Measurements from ENCODE around the gene MAP4K3.

The MAP4K3 gene

DNA sequence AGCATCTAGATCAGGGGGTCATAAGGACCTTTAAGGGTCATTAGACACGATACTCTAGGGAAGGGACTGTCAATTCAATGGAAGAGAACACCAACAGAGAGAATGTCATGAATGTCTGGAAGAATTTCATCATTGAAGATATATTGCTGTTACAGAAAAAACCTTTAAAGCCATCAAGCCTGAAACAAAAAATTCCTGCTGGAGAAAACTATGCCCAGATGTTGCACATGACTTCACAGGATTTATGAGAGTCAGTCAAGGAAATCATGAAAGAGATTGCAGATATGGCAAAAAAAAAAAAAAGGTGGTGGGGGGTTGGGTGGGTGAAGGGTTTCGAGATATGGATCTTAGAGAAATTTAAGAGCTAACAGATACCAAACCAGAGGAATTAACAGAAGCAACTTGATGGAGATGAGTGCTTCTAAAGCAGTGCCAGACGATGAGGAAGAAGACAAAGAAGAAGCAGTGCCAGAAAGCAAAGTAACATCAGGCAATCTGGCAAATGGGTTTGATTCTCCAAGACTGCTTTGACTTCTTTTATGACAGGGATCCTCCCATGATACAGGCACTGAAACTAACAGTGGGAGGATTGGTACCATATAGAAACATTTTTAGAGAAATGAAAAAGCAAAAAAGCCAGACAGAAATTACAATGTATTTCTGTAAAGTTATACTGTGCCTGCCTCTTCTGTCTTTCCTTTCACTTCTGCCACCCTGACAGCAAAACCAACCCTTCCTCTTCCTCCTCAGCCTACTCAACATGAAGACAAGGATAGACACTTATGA, 28.5 kb downstream of the MAP4K3 start:
- Histone ChIP-seq H3K4me3 (ENCODE audit: extremely low read depth, insufficient read depth, low read length, poor library complexity, severe bottlenecking) (no peak overlapping the region), H3K4me1 (ENCODE audit: control insufficient read depth, insufficient read depth, low read length, poor library complexity, severe bottlenecking) (peaks cover 66% of the 10 kb centered on the region), H3K27ac (ENCODE audit: low read depth, low read length, severe bottlenecking) (peak overlapping the region; percentile 77), H3K9me3 (ENCODE audit: control insufficient read depth, low read length) (no peaks in the 10 kb centered on the region), H3K36me3 (ENCODE audit: control insufficient read depth, insufficient read depth, low read length) (peaks cover 3% of the 10 kb centered on the region)
- 33 to 50% methylated on average over 1 of the region's 3 CpGs for WGBS, 2 experiments (ENCODE audit: insufficient coverage in 2 of 2)

DNA sequence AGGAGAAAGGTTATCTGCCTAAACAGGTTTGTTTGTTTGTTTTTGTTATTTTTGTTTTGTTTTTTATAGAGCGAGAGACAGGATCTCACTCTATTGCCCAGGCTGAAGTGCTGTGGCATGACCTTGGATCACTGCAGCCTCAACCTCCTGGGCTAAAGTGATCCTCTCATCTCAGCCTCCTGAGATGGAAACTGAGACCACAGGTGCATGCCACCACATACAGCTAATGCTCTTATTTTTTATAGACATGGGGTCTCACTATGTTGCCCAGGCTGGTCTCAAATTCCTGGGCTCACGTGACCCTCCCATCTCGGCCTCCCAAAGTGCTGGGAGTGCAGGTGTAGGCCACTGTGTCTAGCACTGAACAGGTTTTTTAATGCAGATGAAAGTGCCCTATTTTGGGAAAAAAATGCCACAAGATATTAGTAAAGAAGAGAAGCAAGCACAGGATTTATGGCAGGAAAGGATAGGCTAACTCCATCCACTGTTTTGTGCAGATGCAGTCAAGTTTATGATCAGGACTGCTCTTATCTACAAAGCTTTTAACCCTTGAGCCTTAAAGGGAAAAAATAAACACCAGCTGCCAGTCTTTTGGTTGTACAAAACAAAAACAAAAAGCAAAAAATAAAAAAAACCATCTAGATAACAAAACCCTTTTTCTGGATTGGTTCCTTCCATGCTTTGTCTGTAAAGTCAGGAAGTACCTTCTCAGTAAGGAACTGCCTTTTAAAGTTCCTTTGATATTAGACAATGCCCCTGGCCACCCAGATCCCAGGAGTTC, 29.4 kb downstream of the MAP4K3 start:
- Histone ChIP-seq H3K4me1 (ENCODE audit: control insufficient read depth, insufficient read depth, low read length, poor library complexity, severe bottlenecking) (peaks cover 58% of the 10 kb centered on the region), H3K36me3 (ENCODE audit: control insufficient read depth, insufficient read depth, low read length) (peaks cover 3% of the 10 kb centered on the region), H3K9me3 (ENCODE audit: control insufficient read depth, low read length) (no peaks in the 10 kb centered on the region), H3K27ac (ENCODE audit: low read depth, low read length, severe bottlenecking) (peak overlapping the region; percentile 77), H3K4me3 (ENCODE audit: extremely low read depth, insufficient read depth, low read length, poor library complexity, severe bottlenecking) (no peak overlapping the region)
- 92 to 96% methylated on average over 3 of the region's 3 CpGs for WGBS, 2 experiments (ENCODE audit: insufficient coverage in 2 of 2)

DNA sequence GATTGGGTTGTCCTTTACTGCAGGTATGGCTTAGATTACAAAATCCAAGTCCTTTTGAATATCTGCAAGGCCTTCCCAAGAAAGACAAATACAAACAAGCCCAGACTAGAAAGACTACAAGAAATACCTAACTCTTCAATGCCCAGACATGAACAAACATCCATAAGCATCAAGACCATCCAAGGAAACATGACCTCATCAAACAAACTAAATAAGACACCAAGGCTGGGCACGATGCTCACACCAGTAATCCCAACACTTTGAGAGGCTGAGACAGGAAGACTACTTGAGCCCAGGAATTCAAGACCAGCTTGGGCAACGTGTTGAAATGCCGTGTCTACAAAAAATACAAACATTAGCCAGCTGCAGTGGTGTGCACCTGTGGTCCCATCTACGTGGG, 31.7 kb downstream of the MAP4K3 start:
- H3K4me1 ChIP-seq (ENCODE audit: control insufficient read depth, insufficient read depth, low read length, poor library complexity, severe bottlenecking): peaks cover 50% of the 10 kb centered on the region
- H3K27ac ChIP-seq (ENCODE audit: low read depth, low read length, severe bottlenecking): no peak overlapping the region
- 90 to 95% methylated on average over 2 to 4 of the region's 4 CpGs for WGBS, 2 experiments (ENCODE audit: insufficient coverage in 2 of 2)
- peaks cover 3% of the 10 kb centered on the region for H3K36me3 ChIP-seq (ENCODE audit: control insufficient read depth, insufficient read depth, low read length)
- no peaks in the 10 kb centered on the region for H3K9me3 ChIP-seq (ENCODE audit: control insufficient read depth, low read length)
- no peak overlapping the region for H3K4me3 ChIP-seq (ENCODE audit: extremely low read depth, insufficient read depth, low read length, poor library complexity, severe bottlenecking)

DNA sequence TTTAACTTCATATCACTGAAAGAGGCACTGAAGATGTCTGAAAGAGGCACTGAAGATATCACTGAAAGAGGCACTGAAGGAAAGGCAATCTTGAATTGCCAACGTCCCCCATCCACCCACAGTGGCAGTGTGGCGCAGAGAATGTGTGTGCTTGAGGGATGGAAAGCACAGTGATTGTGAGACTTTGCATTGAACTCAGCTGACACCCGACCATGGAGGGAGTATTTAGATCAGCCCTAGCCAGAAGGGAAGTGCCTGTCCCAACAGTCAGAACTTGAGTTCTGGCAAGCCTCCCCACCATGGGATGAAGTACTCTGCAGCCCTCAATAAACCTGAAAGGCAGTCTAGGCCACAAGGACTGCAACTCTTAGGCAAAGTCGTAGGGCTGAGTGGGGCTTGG, 33.8 kb downstream of the MAP4K3 start:
- Histone ChIP-seq H3K4me1 (ENCODE audit: control insufficient read depth, insufficient read depth, low read length, poor library complexity, severe bottlenecking) (peaks cover 51% of the 10 kb centered on the region), H3K9me3 (ENCODE audit: control insufficient read depth, low read length) (no peaks in the 10 kb centered on the region), H3K27ac (ENCODE audit: low read depth, low read length, severe bottlenecking) (no peak overlapping the region), H3K4me3 (ENCODE audit: extremely low read depth, insufficient read depth, low read length, poor library complexity, severe bottlenecking) (no peak overlapping the region), H3K36me3 (ENCODE audit: control insufficient read depth, insufficient read depth, low read length) (peaks cover 3% of the 10 kb centered on the region)
- WGBS, 2 experiments (ENCODE audit: insufficient coverage in 2 of 2): 81 to 86% methylated on average over 3 to 4 of the region's 4 CpGs

GRCh38 chr2:39401319-39401718, 35.8 kb downstream of the MAP4K3 start:
- 79 to 96% methylated on average over 2 to 5 of the region's 8 CpGs for WGBS, 2 experiments (ENCODE audit: insufficient coverage in 2 of 2)
- no peak overlapping the region for H3K4me3 ChIP-seq (ENCODE audit: extremely low read depth, insufficient read depth, low read length, poor library complexity, severe bottlenecking)
- peaks cover 3% of the 10 kb centered on the region for H3K36me3 ChIP-seq (ENCODE audit: control insufficient read depth, insufficient read depth, low read length)
- no peak overlapping the region for H3K27ac ChIP-seq (ENCODE audit: low read depth, low read length, severe bottlenecking)
- H3K4me1 ChIP-seq (ENCODE audit: control insufficient read depth, insufficient read depth, low read length, poor library complexity, severe bottlenecking): peaks cover 34% of the 10 kb centered on the region
- H3K9me3 ChIP-seq (ENCODE audit: control insufficient read depth, low read length): no peaks in the 10 kb centered on the region

DNA sequence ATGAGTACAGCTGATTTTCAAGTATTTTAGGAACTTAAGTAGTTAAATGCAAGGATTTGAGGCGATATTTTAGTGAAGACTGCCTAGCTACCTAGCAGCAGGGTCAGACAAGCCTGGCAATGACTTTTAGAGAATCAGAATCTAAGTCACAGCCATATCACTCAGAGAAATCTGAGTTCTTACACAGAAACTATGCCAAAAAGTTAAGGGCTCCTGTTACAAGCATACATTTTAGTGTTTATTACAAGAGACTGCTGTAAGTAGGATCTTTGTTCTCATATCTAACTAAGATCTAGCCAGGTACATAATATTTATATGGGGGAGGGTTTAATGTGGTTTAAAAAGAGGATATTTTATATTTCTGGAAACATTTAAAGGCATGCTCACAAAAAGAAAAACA, 37.5 kb downstream of the MAP4K3 start:
- Histone ChIP-seq H3K9me3 (ENCODE audit: control insufficient read depth, low read length) (no peaks in the 10 kb centered on the region), H3K36me3 (ENCODE audit: control insufficient read depth, insufficient read depth, low read length) (peaks cover 3% of the 10 kb centered on the region), H3K27ac (ENCODE audit: low read depth, low read length, severe bottlenecking) (peak overlapping the region; percentile 70), H3K4me3 (ENCODE audit: extremely low read depth, insufficient read depth, low read length, poor library complexity, severe bottlenecking) (no peak overlapping the region), H3K4me1 (ENCODE audit: control insufficient read depth, insufficient read depth, low read length, poor library complexity, severe bottlenecking) (peaks cover 31% of the 10 kb centered on the region)
- 80% methylated on average over 1 of the region's 1 CpG; no CpG with 5 or more reads in 1 of the 2 experiments for WGBS, 2 experiments (ENCODE audit: insufficient coverage in 2 of 2)

GRCh38 chr2:39395313-39395712, 41.8 kb downstream of the MAP4K3 start:
- peaks cover 4% of the 10 kb centered on the region for H3K36me3 ChIP-seq (ENCODE audit: control insufficient read depth, insufficient read depth, low read length)
- H3K4me1 ChIP-seq (ENCODE audit: control insufficient read depth, insufficient read depth, low read length, poor library complexity, severe bottlenecking): peaks cover 14% of the 10 kb centered on the region
- H3K27ac ChIP-seq (ENCODE audit: low read depth, low read length, severe bottlenecking): no peak overlapping the region
- no peak overlapping the region for H3K4me3 ChIP-seq (ENCODE audit: extremely low read depth, insufficient read depth, low read length, poor library complexity, severe bottlenecking)
- H3K9me3 ChIP-seq (ENCODE audit: control insufficient read depth, low read length): no peaks in the 10 kb centered on the region
- WGBS, 2 experiments (ENCODE audit: insufficient coverage in 2 of 2): 92% methylated on average over 2 of the region's 2 CpGs; no CpG with 5 or more reads in 1 of the 2 experiments

DNA sequence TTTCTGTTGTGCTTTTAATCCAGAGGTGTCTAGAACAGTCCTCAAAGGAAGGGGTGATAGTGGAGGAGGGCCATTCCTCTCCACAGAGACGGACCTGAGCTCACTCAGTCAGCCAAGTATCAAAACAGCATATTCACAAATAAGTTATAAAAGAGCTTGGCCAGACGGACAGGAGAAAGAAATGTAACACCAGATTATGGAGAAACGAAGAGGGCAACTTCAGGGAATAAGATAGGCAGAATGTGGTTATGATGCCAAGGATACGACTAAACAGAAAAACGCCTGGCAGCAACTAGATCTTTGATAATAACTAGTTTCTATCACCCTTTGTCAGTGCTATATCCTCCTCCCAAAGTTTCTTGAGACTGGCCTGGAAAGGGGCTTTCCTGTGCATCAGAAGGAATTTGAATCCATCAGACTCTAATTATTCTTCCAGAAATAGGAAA, 42.5 kb downstream of the MAP4K3 start:
- peaks cover 7% of the 10 kb centered on the region for H3K4me1 ChIP-seq (ENCODE audit: control insufficient read depth, insufficient read depth, low read length, poor library complexity, severe bottlenecking)
- H3K4me3 ChIP-seq (ENCODE audit: extremely low read depth, insufficient read depth, low read length, poor library complexity, severe bottlenecking): no peak overlapping the region
- peaks cover 4% of the 10 kb centered on the region for H3K36me3 ChIP-seq (ENCODE audit: control insufficient read depth, insufficient read depth, low read length)
- no peaks in the 10 kb centered on the region for H3K9me3 ChIP-seq (ENCODE audit: control insufficient read depth, low read length)
- WGBS, 2 experiments (ENCODE audit: insufficient coverage in 2 of 2): 82 to 100% methylated on average over 3 to 4 of the region's 5 CpGs
- H3K27ac ChIP-seq (ENCODE audit: low read depth, low read length, severe bottlenecking): no peak overlapping the region

- no peak overlapping the region for H3K27ac ChIP-seq (ENCODE audit: low read depth, low read length, severe bottlenecking)
- H3K9me3 ChIP-seq (ENCODE audit: control insufficient read depth, low read length): no peaks in the 10 kb centered on the region
- H3K4me3 ChIP-seq (ENCODE audit: extremely low read depth, insufficient read depth, low read length, poor library complexity, severe bottlenecking): no peak overlapping the region
- peaks cover 4% of the 10 kb centered on the region for H3K4me1 ChIP-seq (ENCODE audit: control insufficient read depth, insufficient read depth, low read length, poor library complexity, severe bottlenecking)
- WGBS, 2 experiments (ENCODE audit: insufficient coverage in 2 of 2): 0% methylated on average over 1 of the region's 2 CpGs
- H3K36me3 ChIP-seq (ENCODE audit: control insufficient read depth, insufficient read depth, low read length): peaks cover 4% of the 10 kb centered on the region
Measured at GRCh38 chr2:39392672-39393071, 44.4 kb downstream of the MAP4K3 start.

DNA sequence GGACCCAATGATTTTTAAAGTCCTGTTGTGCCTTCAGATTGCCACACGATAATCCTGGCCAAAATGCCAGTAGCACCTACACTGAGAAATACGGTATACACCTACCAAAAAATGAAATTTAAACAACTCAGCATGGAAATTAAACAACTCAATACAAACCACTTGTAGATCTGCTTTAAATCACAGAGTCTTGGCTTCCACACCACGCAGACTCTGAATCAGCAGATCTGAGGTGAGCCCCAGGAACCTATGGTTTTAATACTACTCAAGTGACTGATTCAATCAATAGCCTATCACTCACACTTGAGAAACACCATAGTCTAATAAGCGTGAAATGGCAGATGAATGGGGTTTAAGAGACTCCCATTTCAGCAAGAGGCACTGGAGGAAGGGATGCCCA, 46.9 kb downstream of the MAP4K3 start:
- 78 to 83% methylated on average over 2 to 3 of the region's 4 CpGs for WGBS, 2 experiments (ENCODE audit: insufficient coverage in 2 of 2)
- no peak overlapping the region for H3K27ac ChIP-seq (ENCODE audit: low read depth, low read length, severe bottlenecking)
- peaks cover 13% of the 10 kb centered on the region for H3K9me3 ChIP-seq (ENCODE audit: control insufficient read depth, low read length)
- H3K4me3 ChIP-seq (ENCODE audit: extremely low read depth, insufficient read depth, low read length, poor library complexity, severe bottlenecking): no peak overlapping the region
- H3K4me1 ChIP-seq (ENCODE audit: control insufficient read depth, insufficient read depth, low read length, poor library complexity, severe bottlenecking): peaks cover 4% of the 10 kb centered on the region
- peaks cover 10% of the 10 kb centered on the region for H3K36me3 ChIP-seq (ENCODE audit: control insufficient read depth, insufficient read depth, low read length)

GRCh38 chr2:39386064-39386463, 51.0 kb downstream of the MAP4K3 start:
- H3K4me3 ChIP-seq (ENCODE audit: extremely low read depth, insufficient read depth, low read length, poor library complexity, severe bottlenecking): no peak overlapping the region
- H3K4me1 ChIP-seq (ENCODE audit: control insufficient read depth, insufficient read depth, low read length, poor library complexity, severe bottlenecking): peaks cover 8% of the 10 kb centered on the region
- peaks cover 12% of the 10 kb centered on the region for H3K36me3 ChIP-seq (ENCODE audit: control insufficient read depth, insufficient read depth, low read length)
- H3K27ac ChIP-seq (ENCODE audit: low read depth, low read length, severe bottlenecking): no peak overlapping the region
- peaks cover 13% of the 10 kb centered on the region for H3K9me3 ChIP-seq (ENCODE audit: control insufficient read depth, low read length)

All from mesodermal cell (in vitro differentiated cells).